PC-3 (cell line): Measurements from ENCODE around the gene STXBP1.

Source experiments
- CTCF ChIP-seq: fragments of 300-600 bp; sonication (generic); conservative IDR thresholded peaks from 2 replicates; pipeline ENCODE4 v1.5.1; 2017; ENCODE audit warnings: antibody characterized with exemption, low read depth, mild to moderate bottlenecking, low read length
- EZH2 ChIP-seq: fragments of 300-600 bp; sonication (generic); IDR thresholded peaks from one replicate; pipeline ENCODE4 v1.6.1; 2017; ENCODE audit warnings: antibody characterized with exemption, mild to moderate bottlenecking, low read length; ENCODE audit not compliant: unreplicated experiment
- EZH2phosphoT487 ChIP-seq: fragments of 300-600 bp; sonication (generic); IDR thresholded peaks from 2 replicates; pipeline ENCODE4 v1.6.1; 2018; ENCODE audit warnings: mild to moderate bottlenecking, antibody characterized with exemption, low read length, borderline replicate concordance

GRCh38 chr9:127575875-127576778 is 36.0 kb upstream of the STXBP1 start:
- TF ChIP-seq CTCF (no peak), EZH2 (no peak), EZH2phosphoT487 (no peak)
